HPDE6-E6E7 (cell line): ENCODE results near the gene BLOC1S3.
"Not testable (repeated sequence)": the region's sequence is repeated elsewhere in the genome, so short reads cannot be mapped to it uniquely, and the experiment has no call there.

Source experiments
- DNase-seq: peaks from one replicate; pipeline ENCODE4 v3.0.0; 2011; ENCODE audit warnings: missing footprints; ENCODE audit errors: extremely low spot score

Gene BLOC1S3

DNA sequence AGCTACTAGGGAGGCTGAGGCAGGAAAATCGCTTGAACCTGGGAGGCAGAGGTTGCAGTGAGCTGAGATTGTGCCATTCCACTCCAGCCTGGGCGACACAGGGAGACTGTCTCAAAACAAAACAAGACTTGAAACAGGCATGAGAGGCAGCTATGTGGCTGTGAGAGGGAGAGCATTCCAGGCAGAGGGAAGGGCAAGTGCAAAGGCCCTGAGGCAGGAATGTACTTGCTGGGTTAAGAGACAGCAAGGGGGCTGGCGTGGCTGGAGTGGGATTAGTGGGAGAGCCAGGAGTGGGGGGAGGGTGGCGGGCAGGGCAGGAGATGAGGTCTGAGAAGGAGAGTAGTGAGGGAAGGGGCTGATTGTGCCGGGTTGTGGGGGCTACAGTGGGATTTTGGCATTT lies 45.3 kb downstream of the BLOC1S3 start:
- DNase-seq: no peak

DNA sequence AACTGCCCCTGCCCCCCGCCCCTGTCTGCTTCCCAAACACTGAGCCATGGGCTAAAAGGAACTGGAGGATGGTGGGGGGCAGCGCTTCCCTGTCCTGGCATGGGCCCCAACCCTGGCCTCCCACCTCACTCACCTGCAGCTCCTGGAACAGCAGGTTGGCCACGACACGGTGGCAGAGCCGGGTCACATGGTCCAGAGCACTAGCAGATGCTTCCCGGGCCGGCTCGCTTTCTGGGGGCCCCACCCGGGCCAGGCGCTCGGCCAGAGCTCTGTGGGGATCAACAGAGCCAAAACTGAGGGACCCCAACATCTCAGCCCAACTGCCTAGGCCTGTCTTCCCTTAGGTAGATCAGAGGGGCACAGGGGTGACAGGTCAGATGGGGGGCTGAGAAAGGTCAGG lies 46.1 kb downstream of the BLOC1S3 start:
- no peak for DNase-seq

DNA sequence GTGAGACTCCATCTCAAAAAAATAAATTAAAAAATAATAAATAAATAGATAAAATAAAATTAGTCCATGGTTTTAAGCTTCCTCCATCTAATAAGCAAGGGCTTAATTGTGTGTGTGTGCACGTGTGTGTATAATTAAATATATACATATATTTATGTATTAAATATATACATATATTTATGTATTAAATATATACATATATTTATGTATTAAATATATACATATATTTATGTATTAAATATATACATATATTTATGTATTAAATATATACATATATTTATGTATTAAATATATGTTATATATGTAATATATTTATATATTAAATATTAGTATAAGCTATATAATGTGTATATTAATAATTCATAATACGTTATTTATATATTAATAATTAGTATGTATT lies 50.5 kb downstream of the BLOC1S3 start:
- DNase-seq: not testable (repeated sequence)
